ENCODE results near the gene CHAT.
"Not testable (repeated sequence)": the region's sequence is repeated elsewhere in the genome, so short reads cannot be mapped to it uniquely, and the experiment has no call there.

CHAT gene

DNA sequence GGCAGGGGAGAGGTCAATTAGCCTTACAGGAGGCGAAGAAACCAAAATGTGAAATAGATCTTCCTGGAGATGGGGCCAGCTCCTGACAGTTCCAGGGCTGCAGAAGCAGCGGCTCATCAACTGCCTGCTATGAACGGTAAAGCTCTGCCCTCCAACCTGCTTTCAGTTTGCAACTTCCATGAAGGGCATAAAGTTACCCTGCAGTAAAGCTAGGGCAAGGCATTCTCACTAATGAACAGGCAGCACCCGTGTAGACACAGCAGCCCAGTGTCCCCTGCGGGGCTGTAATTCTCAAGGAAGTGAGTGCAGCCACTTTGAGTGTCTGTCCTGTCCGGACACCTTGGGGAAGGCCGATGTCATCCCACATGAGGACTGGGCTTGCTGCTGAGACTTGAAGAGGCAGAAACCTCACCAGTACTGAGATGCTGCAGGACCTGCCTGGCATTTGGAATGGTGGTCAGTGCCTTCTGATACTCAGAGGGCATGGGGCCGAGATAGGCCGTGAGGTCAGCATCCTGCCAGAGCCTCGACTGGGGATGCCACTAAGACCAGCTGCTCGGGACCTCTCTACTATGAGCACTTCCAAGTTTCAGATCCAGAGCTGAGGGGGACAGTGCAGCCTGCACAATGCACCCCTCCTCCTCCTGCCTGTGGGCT is 39.6 kb downstream of the CHAT start:
- no peak for DNase-seq

DNA sequence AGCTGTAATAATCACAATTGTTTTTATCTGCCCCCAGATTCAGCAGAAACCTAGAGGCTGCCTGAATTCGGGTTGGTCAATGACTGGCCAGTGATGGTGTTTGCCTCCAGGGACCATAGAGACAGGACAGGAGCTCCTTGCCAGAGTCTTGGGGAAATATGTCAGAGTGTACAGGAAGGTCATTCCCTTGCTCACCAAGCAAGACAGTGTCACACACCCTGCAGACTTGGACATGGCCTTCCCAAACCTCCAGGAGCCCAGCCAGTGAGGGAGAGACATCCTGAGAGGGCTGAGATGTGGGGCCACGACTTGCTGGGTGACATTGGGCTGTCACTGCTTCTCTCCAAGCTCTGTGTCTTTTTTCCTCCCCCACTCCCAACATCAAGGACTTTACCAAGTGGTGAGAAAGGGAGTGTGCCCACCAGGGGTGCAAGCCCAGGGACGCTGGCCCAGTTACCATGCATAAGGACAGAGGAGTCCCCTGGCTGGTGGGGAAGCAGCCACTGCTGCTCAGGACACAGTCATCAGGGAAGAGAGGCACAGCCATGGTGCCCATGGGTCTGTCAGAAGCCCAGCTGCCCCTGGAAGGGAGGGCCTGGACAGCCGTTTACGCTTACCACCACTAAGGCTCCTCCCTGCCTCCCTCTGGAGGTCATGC is 40.3 kb downstream of the CHAT start:
- DNase-seq = no peak

DNA sequence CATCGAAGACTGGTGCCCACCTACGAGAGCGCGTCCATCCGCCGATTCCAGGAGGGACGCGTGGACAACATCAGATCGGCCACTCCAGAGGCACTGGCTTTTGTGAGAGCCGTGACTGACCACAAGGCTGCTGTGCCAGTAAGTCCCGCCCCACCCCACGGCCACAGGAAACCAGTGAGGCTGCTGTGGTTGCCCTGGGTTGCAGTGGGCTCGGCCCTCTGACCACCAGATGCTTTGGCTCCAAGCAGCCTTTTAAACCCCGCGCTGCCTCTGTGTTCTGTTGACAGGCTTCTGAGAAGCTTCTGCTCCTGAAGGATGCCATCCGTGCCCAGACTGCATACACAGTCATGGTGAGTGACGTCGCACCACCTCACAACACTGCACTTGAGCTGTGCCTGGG is 41.3 kb downstream of the CHAT start:
- DNase-seq = no peak

DNA sequence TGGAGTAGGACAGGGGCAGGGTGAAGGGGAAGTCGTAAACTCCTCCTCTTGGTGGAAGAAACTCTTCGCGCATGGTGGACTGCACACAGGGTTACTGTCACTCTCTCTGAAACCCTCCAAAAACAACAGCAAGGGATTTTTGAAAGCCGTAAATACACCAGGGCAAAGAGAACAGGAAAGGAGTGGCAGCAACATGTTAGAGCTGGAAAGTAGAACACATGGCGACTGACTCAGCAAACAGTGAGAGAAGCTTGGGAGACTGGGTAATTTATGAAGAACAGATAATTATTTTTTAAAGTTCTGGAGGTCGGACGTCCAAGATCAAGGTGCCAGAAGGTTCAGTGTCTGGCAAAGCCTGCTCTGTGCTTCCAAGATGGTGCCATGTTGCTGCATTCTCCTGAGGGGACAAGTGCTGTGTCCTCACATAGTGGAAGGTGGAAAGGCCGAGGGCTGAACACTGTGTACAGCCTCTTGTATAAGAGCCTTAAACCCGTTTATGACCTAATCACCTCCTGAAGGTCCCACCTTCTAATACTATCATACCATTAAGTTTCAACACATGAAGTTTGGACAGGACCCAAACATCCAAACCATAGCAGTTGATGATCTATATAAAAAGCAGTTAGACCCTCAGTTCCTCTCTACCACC is 43.1 kb downstream of the CHAT start:
- DNase-seq = no peak

DNA sequence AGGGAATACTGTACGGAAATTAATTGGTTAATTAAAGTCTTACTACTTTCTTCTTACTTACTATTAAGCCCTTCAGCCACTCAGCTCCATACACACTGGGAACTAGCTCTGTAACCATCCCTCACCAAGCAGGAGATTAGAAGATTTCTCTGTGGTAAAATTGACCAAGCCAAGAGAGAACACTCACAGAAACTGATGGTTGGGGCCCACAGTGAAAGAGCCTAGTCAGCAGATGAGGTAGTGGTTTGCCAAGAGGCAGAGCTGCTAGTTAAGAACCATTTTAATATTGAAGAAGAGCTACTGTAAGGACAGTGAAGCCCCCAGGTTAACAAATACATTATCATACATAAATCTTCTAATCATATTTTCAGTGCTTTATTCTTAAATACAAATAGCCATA is 43.8 kb downstream of the CHAT start:
- DNase-seq = no peak

DNA sequence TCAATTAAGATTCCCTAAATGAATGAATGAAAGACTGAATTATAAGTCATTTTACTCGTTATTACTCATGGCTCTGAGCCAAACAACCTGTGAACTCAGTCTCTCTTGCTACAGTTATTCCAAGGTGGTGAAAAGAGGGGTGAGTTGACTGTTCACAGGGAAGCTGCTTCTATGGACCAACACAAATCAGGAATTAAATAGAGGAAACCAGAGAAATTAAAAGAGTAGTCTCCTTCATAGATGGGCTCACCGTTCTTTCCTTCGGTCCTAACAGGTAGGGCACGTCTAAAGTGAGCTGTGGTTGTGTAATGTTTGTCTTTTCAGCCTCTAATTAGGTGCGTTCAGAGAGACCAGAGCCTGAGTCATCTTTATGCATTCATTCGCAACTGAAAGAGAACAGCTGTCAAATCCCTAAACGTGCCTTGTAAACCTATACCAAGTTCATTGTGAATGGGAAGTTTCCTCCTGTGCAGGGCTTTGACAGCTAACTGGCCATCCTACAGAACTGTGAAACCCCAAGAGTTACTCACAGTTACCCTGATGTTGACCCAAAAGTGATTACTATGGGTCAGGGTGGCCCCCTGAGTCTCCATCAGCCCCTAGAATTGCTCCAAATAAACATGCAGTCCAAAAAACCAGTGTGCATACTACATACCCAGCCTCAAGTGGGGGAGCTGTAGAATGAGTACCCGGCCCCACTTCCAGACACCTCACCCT is 47.5 kb downstream of the CHAT start:
- DNase-seq = no peak

DNA sequence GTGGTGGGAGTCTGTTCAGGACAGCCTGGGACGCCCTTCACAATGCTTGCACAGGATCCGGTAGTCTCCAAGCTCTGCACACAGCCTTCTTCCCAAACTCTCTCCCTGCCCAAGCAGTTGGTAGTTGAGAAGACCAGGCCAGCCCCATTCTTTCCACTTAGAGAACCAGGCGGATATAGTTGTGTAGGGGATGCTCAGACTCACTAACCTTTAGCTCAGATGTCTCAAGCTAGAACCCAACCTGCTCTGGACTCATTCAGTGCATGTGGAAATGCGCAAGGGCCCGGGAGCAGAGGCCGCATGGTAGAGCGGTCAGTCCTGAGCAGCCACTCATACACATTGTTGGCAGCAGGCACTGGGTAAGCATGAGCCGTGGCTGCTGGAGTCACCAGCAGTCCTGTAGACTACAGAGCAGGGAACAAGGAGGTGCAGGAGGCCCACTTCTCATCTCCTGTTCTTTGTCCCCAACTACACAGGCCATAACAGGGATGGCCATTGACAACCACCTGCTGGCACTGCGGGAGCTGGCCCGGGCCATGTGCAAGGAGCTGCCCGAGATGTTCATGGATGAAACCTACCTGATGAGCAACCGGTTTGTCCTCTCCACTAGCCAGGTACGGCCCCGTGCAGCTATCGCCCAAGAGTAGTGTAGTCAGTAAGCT is 48.5 kb downstream of the CHAT start:
- DNase-seq = no peak

DNA sequence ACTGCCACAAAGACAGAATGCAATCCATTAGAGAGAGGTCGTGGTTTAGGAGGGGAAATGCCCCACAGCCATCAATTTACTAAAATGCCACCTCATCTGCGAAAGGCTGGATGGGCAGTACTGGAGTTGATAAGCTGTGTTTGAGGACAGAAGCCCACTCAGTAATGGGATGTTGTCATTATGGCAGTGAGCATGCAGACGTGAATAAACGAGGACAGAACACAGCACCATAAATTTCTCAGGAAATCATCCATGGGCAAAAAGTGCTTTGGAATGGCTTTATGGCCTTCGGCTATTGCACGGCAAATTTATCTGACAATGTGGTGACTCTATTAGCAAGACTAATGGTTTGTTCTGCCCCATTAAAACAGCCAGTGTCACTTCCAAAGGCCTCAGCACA is 49.8 kb downstream of the CHAT start:
- no peak for DNase-seq

DNA sequence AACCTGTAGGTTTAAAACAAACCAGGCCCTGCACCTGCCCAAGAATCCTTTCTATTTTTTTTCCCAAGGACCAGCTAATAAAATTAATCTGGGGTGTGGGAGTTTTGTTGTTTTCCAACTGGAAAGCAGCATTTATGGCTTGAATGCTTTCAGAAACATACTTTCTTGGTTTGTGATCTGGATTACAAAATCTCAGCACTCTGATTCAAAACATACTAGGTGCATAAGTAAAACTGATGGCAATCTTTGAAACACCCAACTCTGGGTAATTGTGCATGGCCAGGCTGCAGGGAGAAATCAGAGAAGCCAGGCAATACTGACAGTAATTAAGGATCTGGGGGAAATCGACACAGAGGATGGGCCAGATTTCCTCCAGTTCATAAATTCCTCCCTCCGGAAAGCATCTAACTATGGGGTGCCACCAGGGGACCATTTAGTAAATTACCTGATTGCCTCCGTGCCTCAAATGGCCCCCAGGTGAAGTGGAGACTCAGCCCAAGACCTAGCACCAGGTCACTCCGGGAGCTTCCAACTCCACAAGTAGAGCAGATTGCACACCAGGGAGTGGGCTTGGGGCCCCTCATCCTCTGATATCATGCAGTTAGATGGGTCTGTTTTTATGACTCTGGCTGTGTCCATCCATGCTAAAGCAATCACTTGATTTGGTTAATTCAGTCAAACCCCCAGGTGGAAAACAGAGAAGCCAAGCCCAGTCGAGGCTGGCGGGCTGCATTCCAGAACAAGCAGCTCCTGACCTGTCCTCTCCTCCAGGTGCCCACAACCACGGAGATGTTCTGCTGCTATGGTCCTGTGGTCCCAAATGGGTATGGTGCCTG is 50.4 kb downstream of the CHAT start:
- no peak for DNase-seq

DNA sequence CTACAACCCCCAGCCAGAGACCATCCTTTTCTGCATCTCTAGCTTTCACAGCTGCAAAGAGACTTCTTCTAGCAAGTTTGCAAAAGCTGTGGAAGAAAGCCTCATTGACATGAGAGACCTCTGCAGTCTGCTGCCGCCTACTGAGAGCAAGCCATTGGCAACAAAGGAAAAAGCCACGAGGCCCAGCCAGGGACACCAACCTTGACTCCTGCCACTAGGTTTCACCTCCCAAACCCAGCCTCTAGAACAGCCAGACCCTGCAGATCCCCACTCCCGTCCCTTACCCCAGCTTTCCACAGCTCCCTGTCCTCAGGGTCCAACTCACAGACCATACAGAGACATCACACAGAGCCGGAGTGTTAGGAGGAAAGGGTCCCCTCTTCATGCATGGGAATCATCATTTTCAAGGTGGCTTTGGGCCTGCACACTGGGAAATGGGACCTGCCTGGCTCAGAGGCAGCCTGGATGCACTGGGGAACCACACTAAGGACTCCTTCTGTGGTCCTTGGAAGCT is 51.1 kb downstream of the CHAT start:
- no peak for DNase-seq

DNA sequence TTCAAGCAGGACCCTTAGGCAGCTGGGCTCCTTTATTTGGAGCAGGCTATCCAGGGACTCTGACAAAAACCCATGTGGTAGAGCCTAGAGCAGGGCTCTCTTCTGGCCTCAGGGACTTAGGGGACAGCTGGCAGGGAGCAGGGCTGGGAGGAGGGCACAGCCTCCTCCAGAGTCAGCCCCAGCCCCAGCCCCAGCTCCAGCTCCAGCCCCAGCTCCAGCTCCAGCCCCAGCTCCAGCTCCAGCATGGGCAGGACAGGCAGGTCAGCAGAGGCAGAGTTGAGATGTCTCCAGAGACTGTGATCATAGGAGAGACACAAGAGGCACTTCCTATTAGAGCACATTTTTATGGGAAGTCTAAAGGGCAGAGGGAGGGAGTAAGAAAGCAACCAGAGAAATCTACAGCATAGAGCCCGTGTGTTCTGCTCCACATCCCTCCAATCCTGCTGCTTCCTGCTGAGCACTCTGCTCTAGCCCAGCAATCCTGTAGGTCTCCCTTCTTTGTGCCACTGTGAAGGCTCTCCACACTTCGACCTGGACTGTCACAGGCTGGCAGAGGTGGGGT is 52.3 kb downstream of the CHAT start:
- DNase-seq = no peak

DNA sequence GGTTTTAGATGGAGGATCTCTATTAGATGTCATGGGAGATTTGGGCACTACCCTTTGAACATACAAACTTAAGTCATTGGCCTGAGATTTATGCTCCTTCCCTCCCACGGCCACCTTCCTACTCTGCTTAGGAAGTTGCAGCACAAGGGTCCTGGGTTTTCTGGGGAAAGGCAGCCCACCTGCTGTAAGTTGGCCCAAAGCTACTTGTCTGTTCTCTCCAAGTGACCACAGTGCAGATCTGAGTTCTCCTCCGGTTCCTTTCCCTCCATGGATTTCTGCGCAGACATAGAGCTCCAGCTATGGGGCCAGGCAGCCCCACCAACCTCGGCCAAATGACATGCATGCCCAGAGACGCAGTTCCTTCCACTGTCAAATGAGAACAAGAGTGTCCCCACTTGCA is 52.8 kb downstream of the CHAT start:
- no peak for DNase-seq

DNA sequence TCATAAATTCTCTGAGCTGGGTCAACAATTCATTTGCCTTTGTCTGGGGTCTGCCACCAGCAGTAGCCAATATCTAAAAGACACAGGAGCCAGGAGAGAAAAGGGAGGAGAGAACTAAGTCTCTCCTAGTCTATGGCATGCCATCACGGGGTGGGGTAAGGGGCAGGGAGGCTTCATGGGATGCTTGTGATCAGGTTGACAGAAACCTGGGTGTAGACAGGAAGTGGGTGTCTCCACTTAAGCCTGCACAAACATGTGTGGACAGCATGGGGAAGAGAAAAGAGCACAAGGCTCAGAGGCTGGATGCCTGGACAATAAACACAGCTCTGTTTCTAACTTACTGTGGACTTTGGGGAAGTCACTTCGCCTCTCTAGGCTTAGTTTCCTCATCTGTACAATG is 54.2 kb downstream of the CHAT start:
- DNase-seq = no peak

DNA sequence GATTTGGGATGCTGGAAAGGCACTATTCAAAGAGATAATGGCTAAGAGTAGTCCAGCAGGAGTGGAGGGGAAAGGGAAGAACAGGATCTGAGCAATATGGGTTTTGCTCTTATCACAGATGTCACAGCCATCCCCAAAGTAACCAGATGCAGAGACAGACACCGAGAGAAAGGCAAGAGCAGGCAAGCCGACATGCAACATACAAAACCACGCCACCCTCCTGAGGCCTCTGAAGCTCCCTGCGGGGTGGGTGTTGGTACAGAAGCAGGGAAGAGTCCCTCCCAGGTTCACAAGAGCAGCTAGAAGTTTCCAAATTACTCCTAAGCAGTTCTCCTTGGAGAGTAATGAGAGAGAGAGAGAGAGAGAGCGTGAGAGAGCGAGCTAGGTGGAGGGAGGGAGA is 54.8 kb downstream of the CHAT start:
- no peak for DNase-seq

DNA sequence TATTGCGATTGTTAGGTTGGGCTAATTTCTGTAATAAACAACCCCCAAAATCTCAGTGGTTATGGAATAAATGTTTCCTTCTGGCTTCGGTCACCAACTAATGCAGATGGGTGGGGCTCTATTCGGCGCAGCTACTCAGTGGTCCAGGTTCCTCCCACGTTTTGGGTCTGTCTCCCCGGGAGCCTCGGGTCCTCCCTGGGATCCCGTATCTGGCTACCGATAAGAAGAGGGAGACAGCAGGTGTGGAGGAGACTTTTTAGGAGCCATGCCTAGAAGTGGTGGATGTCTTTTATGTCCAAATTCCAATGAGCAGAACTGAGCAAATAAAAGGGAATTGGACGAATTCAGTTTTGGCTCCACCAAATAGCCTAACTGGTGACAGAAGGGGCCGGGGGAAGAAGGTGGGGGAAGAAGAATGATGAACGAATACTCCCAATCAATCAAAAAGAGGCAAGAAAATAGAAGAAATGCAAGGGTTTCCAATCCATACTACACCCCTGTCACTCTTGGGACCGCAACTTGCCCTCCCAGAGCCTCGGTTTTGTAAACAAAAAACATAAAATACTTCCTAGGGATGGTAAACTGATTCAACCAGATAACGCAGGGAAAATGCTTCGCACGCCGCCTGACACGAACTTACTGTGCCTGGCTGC is 65.1 kb downstream of the CHAT start:
- no peak for DNase-seq

DNA sequence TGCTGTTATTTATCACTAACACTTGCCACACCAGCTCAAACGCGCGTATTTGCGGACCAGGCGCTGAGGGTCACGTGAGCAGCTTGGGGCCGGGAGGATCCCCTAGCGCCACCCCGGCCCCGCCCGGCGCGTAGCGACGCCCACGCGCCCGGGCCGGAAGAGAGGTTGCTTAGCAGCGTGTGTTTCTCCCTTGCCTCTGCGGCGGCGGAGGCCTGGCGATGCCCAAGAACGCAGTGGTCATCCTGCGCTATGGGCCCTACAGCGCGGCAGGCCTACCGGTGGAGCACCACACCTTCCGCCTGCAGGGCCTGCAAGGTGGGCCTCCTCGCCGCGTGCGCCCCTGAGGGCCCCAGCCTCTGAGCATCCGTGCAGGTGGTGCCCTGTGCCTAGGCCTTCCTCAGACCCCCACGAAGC is 65.7 kb downstream of the CHAT start, which contains the start of gene C10orf53:
Gene C10orf53 (plus strand): TSS at position 172 of the 414 bp plus-strand sequence. CDS start 47 bp downstream, at position 219.
- DNase-seq = peak in 1 of 5 donors; percentile 36

DNA sequence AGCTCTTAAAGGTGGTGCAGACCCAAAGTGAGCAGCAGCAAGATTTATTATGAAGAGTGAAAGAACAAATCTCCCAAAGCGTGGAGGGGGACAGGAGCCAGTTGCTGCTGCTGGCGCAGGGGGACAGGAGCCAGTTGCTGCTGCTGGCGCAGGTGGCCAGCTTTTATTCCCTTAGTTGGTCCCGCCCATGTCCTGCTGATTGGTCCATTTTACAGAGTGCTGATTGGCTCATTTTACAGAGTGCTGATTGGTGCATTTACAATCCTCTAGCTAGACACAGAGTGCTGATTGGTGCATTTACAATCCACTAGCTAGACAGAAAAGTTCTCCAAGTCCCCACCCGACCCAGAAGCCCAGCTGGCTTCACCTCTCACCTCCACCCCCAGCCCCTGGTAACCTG is 68.6 kb downstream of the CHAT start:
- DNase-seq = not testable (repeated sequence)

DNA sequence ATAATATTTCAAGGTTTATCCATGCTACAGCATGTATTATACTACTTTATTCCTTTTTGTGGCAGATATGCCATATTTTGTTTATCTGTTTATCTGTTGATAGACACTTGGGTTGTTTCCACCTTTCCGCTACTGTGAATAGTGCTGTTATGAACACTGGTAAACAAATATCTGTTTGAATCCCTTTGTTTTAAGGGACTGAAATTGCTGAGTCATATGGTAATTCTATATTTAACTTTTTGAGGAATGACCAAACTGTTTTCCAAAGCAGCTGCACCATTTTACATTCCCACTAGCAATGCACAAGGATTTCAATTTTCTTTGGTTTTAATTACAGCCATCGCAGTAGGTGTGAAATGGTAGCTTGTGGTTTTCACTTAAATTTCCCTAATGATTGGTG is 69.0 kb downstream of the CHAT start:
- DNase-seq = no peak

DNA sequence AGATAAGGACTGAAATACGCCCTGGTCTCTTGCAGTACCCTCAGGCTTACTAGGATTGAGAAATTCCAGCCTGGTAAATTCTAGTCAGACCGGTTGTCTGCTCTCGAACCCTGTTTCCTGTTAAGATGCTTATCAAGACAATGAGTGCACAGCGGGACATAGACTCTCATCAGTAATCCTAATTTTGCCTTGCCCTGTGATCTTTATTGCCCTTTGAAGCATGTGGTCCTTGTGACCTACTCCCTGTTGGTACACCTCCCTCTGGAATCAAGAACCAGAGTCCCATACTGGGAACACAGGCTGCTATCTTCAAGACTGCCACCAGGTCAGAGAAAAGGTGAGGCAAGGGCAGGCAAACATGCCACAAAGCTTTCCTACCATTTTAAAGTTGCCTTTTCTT is 72.8 kb downstream of the CHAT start:
- DNase-seq = no peak

DNA sequence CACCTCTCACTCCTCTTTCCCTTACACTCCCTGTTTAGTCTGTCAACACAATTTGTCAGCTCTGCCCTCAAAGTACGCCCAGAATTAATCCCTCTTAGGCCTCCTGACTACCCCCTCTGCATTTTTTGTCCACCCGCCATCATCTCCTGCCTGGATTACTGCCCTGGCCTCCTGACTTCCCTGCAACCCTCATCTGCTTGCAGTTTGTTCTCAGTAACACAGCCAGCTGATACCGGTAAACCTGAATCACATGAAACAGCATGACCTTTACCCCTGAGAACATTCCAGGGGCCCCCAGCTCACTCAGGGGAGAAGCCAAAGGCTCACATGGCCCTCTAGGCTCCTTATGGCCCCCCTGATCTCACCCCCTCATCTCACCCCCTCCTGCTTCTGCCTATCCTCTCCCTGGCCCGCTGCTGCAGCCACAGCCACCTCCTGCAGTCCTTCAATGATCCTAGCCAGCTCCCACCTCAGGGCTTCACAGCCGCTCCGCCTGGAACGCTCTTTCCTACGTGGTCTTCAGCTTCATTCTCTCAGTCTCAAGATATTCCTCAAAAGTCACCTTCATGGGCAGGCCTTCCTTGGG is 74.5 kb downstream of the CHAT start:
- no peak for DNase-seq

DNA sequence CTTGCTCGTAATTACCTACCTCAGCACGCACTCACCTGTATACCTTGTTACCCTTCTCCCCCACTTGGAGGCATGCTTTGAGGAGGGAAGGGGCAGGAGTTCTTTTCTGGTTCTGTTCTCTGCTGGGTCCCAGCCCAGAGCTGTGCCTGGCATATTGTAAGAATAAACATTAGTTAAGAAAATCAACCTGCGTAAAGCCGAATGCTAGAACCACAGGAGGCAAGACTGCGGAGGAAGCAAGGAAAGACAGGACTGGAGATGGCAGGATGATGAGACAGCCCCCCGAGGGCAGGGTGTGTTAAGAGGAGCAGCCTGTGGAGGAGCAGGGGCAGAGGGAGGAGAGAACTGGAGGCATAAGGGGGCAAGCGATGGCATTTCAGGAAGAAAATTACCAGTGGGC is 75.1 kb downstream of the CHAT start:
- no peak for DNase-seq
